Fibroblast of skin of scalp (primary cell): ENCODE measurements around the gene PCDHGA3. TPM values are rescaled to one million over a fixed set of nuclear protein-coding genes. Genes with fewer than 3 reads are reported as not detected.
"Not testable (repeated sequence)": the region's sequence is repeated elsewhere in the genome, so short reads cannot be mapped to it uniquely, and the experiment has no call there.

ENCODE experiments used
- DNase-seq: peaks from one replicate; pipeline ENCODE4 v3.0.0-alpha.2; 2013
- polyA plus RNA-seq, 2 experiments: library from polyadenylated mRNA; unstranded; fragments of 120-200 nt; gene quantifications; one replicate each; pipeline ENCODE4 v1.2.1, GENCODE V29; 2013; ENCODE audit not compliant: insufficient read length in 2 of 2

The PCDHGA3 gene
- polyA plus RNA-seq (2013, experiment 1 of 2; ENCODE audit: insufficient read length) = 3.5 TPM
- polyA plus RNA-seq (2013, experiment 2 of 2; ENCODE audit: insufficient read length) = 3.2 TPM

GRCh38 chr5:141343242-141343952 lies at the start of gene PCDHGA3:
PCDHGA3 (plus strand) TSS chr5:141343829; CDS start chr5:141344034, 205 bp downstream.
- peak; percentile 64 for DNase-seq

- no peak for DNase-seq
Measured at GRCh38 chr5:141298376-141298775, 45.3 kb upstream of the PCDHGA3 start.

GRCh38 chr5:141303756-141304155 lies 39.9 kb upstream of the PCDHGA3 start, which contains the start of gene SLC25A2:
SLC25A2 (minus strand) TSS chr5:141304049; CDS start chr5:141303865, 184 bp downstream.
- no peak for DNase-seq

- DNase-seq = no peak
Measured at GRCh38 chr5:141306630-141307029, 37.0 kb upstream of the PCDHGA3 start.

- no peak for DNase-seq
Measured at GRCh38 chr5:141313711-141314110, 29.9 kb upstream of the PCDHGA3 start.

GRCh38 chr5:141316963-141317362 lies 26.7 kb upstream of the PCDHGA3 start:
- not testable (repeated sequence) for DNase-seq

- no peak for DNase-seq
Measured at GRCh38 chr5:141319202-141319601, 24.4 kb upstream of the PCDHGA3 start.

GRCh38 chr5:141319699-141320098 lies 23.9 kb upstream of the PCDHGA3 start:
- DNase-seq = no peak

- peak; percentile 94 for DNase-seq
Measured at GRCh38 chr5:141320225-141321169, 23.1 kb upstream of the PCDHGA3 start, which contains the start of gene TAF7. TAF7 (minus strand) TSS chr5:141320784; CDS start chr5:141320044, 740 bp downstream.

GRCh38 chr5:141322261-141322660 lies 21.4 kb upstream of the PCDHGA3 start:
- DNase-seq = no peak

- DNase-seq = peak; percentile 76
Measured at GRCh38 chr5:141326088-141326854, 17.4 kb upstream of the PCDHGA3 start.

GRCh38 chr5:141328231-141328630 lies 15.4 kb upstream of the PCDHGA3 start:
- no peak for DNase-seq

- DNase-seq = peak; percentile 36
Measured at GRCh38 chr5:141330299-141331080, 13.1 kb upstream of the PCDHGA3 start, which contains the start of gene PCDHGA1. PCDHGA1 (plus strand) TSS chr5:141330514.

- not testable (repeated sequence) for DNase-seq
Measured at GRCh38 chr5:141332571-141332970, 11.1 kb upstream of the PCDHGA3 start.

GRCh38 chr5:141338538-141339306 lies 4.9 kb upstream of the PCDHGA3 start, which contains the start of gene PCDHGA2:
PCDHGA2 (plus strand) TSS chr5:141338760.
- peak; percentile 65 for DNase-seq

- not testable (repeated sequence) for DNase-seq
Measured at GRCh38 chr5:141340781-141341354, 2.8 kb upstream of the PCDHGA3 start.

- no peak for DNase-seq
Measured at GRCh38 chr5:141342773-141343172, 856 bp upstream of the PCDHGA3 start.

GRCh38 chr5:141343953-141344463 lies 379 bp downstream of the PCDHGA3 start:
- no peak for DNase-seq

- DNase-seq = no peak
Measured at GRCh38 chr5:141345327-141345726, 1.7 kb downstream of the PCDHGA3 start.

GRCh38 chr5:141346017-141346416 lies 2.4 kb downstream of the PCDHGA3 start:
- DNase-seq = not testable (repeated sequence)
